Fibroblast of pulmonary artery (primary cell): ENCODE measurements around the gene OBSL1.

Experiments
- DNase-seq: peaks from one replicate; pipeline ENCODE4 v3.0.0-alpha.2; 2010; ENCODE audit warnings: low read depth
- H3K4me3 ChIP-seq: replicated peaks from 2 replicates; pipeline ENCODE4 v1.5.1; 2011; ENCODE audit warnings: low read depth, mild to moderate bottlenecking, control low read depth, low read length, moderate library complexity
- TF ChIP-seq, protein P1 (sequence below): IDR thresholded peaks from 2 replicates; pipeline ENCODE4 v1.5.1; 2011; ENCODE audit warnings: mild to moderate bottlenecking, control low read depth, low read length, inconsistent platforms; ENCODE audit errors: missing control alignments

The OBSL1 gene

DNA sequence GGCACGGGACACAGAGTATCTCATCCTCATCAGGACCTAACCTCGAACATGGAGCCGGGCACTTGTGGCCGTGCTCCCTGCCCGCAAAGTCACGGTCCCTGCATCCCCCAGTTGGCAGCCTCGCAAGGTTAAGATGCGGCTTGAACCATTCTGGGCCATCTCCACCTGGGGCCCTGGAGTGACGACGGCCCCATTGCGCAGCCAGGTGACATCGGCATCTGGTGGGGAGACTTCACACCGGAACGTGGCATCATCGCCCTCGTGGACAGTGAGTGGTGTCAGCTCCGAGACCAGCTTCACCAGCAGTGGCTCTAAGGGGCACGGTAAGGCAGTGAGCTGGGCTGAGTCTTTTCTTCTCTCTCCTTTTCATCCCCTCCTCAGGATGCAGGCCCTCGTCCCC, 14.9 kb downstream of the OBSL1 start:
- no peak overlapping the region for H3K4me3 ChIP-seq
- DNase-seq, result no peak
- TF ChIP-seq, protein P1, sequence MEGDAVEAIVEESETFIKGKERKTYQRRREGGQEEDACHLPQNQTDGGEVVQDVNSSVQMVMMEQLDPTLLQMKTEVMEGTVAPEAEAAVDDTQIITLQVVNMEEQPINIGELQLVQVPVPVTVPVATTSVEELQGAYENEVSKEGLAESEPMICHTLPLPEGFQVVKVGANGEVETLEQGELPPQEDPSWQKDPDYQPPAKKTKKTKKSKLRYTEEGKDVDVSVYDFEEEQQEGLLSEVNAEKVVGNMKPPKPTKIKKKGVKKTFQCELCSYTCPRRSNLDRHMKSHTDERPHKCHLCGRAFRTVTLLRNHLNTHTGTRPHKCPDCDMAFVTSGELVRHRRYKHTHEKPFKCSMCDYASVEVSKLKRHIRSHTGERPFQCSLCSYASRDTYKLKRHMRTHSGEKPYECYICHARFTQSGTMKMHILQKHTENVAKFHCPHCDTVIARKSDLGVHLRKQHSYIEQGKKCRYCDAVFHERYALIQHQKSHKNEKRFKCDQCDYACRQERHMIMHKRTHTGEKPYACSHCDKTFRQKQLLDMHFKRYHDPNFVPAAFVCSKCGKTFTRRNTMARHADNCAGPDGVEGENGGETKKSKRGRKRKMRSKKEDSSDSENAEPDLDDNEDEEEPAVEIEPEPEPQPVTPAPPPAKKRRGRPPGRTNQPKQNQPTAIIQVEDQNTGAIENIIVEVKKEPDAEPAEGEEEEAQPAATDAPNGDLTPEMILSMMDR, result no peak

DNA sequence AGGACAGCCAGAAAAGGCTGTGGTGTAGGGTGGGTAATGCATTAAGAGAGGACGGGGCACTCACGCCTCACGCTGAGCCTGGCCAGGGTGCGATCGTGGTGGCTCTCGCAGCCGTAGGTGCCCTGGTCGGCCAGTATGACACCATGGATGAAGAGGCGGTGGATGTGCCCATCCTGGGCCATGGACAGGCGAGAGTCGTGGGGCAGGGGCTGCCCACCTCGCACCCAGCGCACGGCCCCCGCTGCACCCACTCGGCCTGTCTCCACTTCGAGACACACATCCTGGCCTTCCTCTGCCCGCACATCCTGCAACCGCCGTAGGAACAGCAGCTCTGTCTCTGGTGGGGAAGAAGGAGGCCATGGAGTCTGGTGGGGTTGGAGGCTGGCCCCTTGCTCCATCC, 15.4 kb downstream of the OBSL1 start:
- TF ChIP-seq, protein P1, result no peak
- no peak for DNase-seq
- H3K4me3 ChIP-seq, result no peak overlapping the region

DNA sequence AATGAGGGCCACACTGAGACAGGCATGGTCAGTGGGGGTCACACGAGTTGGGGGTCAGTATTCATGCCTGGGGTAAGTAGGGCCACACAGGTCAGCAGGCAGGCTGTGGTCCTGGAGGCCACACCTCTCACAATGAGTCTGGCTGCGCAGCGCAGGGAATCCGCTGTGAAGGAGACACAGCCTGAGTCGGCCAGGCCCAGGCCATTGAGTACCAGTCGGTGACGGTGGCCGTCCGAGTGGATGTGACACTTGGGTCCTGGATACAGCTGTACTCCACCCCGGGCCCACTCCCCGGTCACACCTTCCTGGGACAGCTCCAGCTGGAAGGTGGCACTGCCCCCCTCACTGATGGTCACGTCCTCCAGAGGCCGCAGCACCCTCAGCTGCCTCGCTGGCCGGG, 17.0 kb downstream of the OBSL1 start:
- no peak for DNase-seq
- TF ChIP-seq, protein P1, result no peak
- no peak overlapping the region for H3K4me3 ChIP-seq

DNA sequence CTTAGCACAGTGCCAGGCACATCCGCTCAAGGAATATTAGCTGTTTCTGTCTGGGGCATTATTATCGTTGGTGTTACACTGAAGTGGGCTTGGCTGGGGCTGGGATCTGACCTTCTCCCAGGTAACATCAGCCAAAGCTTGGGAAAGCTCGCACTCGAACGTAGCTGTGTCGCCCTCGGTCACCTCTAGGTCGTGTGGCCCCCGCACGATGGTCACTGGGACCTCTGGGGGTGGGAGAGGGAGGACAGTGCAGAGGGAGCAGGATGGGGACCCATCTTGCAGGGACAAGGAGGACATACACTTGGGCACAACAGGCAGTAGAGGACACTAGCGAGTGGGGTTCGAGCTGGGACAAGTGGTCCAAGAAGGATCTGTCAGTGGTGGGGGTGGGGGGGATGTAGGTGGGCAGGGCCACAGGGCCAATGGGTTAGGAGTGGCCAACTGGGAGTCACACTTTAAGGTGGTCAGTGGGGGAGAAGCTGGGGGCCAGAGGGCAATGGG, 17.8 kb downstream of the OBSL1 start:
- no peak for DNase-seq
- TF ChIP-seq, protein P1, result no peak
- no peak overlapping the region for H3K4me3 ChIP-seq

DNA sequence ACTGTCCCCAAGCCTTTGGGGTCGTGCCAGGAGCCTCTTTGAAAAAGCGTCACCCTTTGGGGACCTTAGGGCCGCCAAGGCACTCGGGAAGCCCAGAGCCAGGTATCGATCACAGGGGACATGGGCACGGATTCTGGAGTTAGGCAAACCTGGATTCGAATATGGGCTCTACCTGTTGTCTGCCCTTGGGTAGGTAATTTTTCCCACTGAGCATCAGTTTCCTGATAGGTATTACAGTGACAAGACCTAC, 18.2 kb downstream of the OBSL1 start:
- H3K4me3 ChIP-seq, result peak overlapping the region; percentile 62
- DNase-seq, result no peak
- TF ChIP-seq, protein P1, result no peak

DNA sequence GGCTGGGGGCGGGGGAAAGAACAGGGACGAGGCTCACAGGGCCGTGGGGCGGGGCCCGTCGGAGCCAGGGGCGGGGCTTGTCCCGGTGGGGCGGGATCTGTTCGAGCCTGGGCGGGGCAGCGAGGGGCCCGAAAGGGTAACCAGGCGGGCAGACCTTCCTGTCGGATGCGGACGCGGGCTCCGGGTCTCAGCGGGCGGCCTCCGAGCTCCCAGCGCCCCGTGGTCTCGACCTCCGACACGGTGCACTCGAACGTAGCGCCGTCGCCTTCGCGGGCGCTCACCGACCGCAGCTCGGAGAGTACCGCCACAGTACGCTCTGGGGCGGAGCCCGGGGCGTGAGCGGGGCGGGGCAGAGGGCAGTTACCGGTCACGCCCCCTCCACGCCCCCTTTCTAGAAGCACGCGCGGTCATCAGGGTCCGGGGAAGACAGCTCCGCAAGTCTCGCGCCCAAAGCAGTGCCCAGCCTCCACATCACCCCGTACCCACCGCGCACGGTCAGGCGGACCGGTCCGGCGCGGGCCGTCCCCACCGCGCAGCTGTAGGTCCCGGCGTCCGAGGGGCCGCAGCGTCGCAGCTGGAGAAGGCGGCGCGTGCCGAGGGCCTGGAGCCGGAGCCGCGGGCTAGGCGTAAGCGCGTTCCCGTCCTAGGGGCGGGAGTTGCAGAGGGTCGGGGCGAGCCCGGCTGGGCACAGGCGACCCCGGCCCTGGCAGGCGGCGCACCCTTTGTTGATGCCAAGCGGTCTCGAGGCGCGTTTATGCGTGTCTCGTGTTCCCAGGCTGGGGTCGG, 18.8 kb downstream of the OBSL1 start:
- TF ChIP-seq, protein P1, result no peak
- DNase-seq, result peak; percentile 74
- peak overlapping the region; percentile 62 for H3K4me3 ChIP-seq
